ENCODE data around the gene ZNF761.
"Not testable (repeated sequence)": the region's sequence is repeated elsewhere in the genome, so short reads cannot be mapped to it uniquely, and the experiment has no call there.

The ZNF761 gene

GRCh38 chr19:53431399-53432087, at the start of gene ZNF761:
ZNF761 (plus strand) TSS chr19:53431984; CDS start chr19:53447269, 15,285 bp downstream.
- peak; percentile 97 for DNase-seq (ENCODE audit: low read depth, low spot score)

- no peak for DNase-seq (ENCODE audit: low read depth, low spot score)
Observed at GRCh38 chr19:53388168-53388567, 43.6 kb upstream of the ZNF761 start.

GRCh38 chr19:53388904-53389303, 42.9 kb upstream of the ZNF761 start:
- no peak for DNase-seq (ENCODE audit: low read depth, low spot score)

- DNase-seq (ENCODE audit: low read depth, low spot score) = no peak
Observed at GRCh38 chr19:53389571-53389970, 42.2 kb upstream of the ZNF761 start.

- peak; percentile 41 for DNase-seq (ENCODE audit: low read depth, low spot score)
Observed at GRCh38 chr19:53389978-53390377, 41.8 kb upstream of the ZNF761 start.

GRCh38 chr19:53394522-53394973, 37.2 kb upstream of the ZNF761 start:
- peak; percentile 91 for DNase-seq (ENCODE audit: low read depth, low spot score)

GRCh38 chr19:53394974-53395839, 36.6 kb upstream of the ZNF761 start, which contains the start of gene ZNF765:
ZNF765 (plus strand) TSS chr19:53395149; CDS start chr19:53398016, 2,867 bp downstream.
- peak; percentile 95 for DNase-seq (ENCODE audit: low read depth, low spot score)

- not testable (repeated sequence) for DNase-seq (ENCODE audit: low read depth, low spot score)
Observed at GRCh38 chr19:53395840-53396524, 35.8 kb upstream of the ZNF761 start.

- DNase-seq (ENCODE audit: low read depth, low spot score) = no peak
Observed at GRCh38 chr19:53396525-53396868, 35.3 kb upstream of the ZNF761 start.

GRCh38 chr19:53397918-53398317, 33.9 kb upstream of the ZNF761 start:
- DNase-seq (ENCODE audit: low read depth, low spot score) = not testable (repeated sequence)

GRCh38 chr19:53409505-53410204, 22.1 kb upstream of the ZNF761 start:
- no peak for DNase-seq (ENCODE audit: low read depth, low spot score)

- DNase-seq (ENCODE audit: low read depth, low spot score) = peak; percentile 62
Observed at GRCh38 chr19:53420520-53421315, 11.1 kb upstream of the ZNF761 start.

- DNase-seq (ENCODE audit: low read depth, low spot score) = no peak
Observed at GRCh38 chr19:53422551-53422950, 9.2 kb upstream of the ZNF761 start.

- peak; percentile 66 for DNase-seq (ENCODE audit: low read depth, low spot score)
Observed at GRCh38 chr19:53423074-53423473, 8.7 kb upstream of the ZNF761 start.

GRCh38 chr19:53423680-53424079, 8.1 kb upstream of the ZNF761 start:
- not testable (repeated sequence) for DNase-seq (ENCODE audit: low read depth, low spot score)

- peak; percentile 92 for DNase-seq (ENCODE audit: low read depth, low spot score)
Observed at GRCh38 chr19:53424968-53425597, 6.7 kb upstream of the ZNF761 start.

- peak; percentile 48 for DNase-seq (ENCODE audit: low read depth, low spot score)
Observed at GRCh38 chr19:53432088-53432661, 391 bp downstream of the ZNF761 start.

GRCh38 chr19:53443809-53444208, 12.0 kb downstream of the ZNF761 start:
- DNase-seq (ENCODE audit: low read depth, low spot score) = not testable (repeated sequence)

GRCh38 chr19:53447196-53447595, 15.4 kb downstream of the ZNF761 start:
- DNase-seq (ENCODE audit: low read depth, low spot score) = not testable (repeated sequence)

- DNase-seq (ENCODE audit: low read depth, low spot score) = no peak
Observed at GRCh38 chr19:53455828-53456227, 24.0 kb downstream of the ZNF761 start.

Data from ELF-1 (cell line).